GM23338 (cell line): Measurements from ENCODE around the gene LMO1. TPM values are rescaled to one million over a fixed set of nuclear protein-coding genes. Genes with fewer than 3 reads are reported as not detected.

ENCODE experiments used
- ATAC-seq: fragments of 200-7000 bp; cut with Tn5 transposase; 3 replicates; pipeline ENCODE4 v1.9.1; 2020
- DNase-seq: peaks from one replicate; pipeline ENCODE4 v3.0.0-alpha.2; 2015; ENCODE audit warnings: low spot score
- H2AFZ ChIP-seq: fragments of 200-600 bp; sonication (generic); 2 replicates; pipeline ENCODE4 v1.8.0; 2016; ENCODE audit warnings: antibody characterized with exemption, mild to moderate bottlenecking, moderate library complexity
- H3F3A ChIP-seq: fragments of 200-600 bp; sonication (generic); replicated peaks from 2 replicates; pipeline ENCODE4 v1.8.0; 2017; ENCODE audit warnings: antibody characterized with exemption, mixed run types, low read depth
- H3K27ac ChIP-seq: fragments of 200-600 bp; sonication (generic); 2 replicates; pipeline ENCODE4 v1.6.1; 2016; ENCODE audit warnings: low read depth
- H3K27me3 ChIP-seq: fragments of 200-600 bp; sonication (generic); 2 replicates; pipeline ENCODE4 v1.8.0; 2016; ENCODE audit warnings: mild to moderate bottlenecking, mixed run types, moderate library complexity; ENCODE audit not compliant: insufficient read depth
- H3K36me3 ChIP-seq: fragments of 200-600 bp; sonication (generic); 2 replicates; pipeline ENCODE4 v1.8.0; 2016; ENCODE audit warnings: mild to moderate bottlenecking; ENCODE audit not compliant: insufficient read depth
- H3K4me1 ChIP-seq: fragments of 200-600 bp; sonication (generic); 2 replicates; pipeline ENCODE4 v1.8.0; 2016; ENCODE audit warnings: mild to moderate bottlenecking, moderate library complexity; ENCODE audit not compliant: insufficient read depth
- H3K4me2 ChIP-seq: fragments of 200-600 bp; sonication (generic); 2 replicates; pipeline ENCODE4 v1.7.1; 2017; ENCODE audit warnings: mixed run types
- H3K4me3 ChIP-seq: fragments of 200-600 bp; sonication (generic); 2 replicates; pipeline ENCODE4 v1.6.1; 2016; ENCODE audit warnings: mixed run types
- H3K79me2 ChIP-seq: fragments of 200-600 bp; sonication (generic); replicated peaks from 2 replicates; pipeline ENCODE4 v1.8.0; 2017; ENCODE audit warnings: mild to moderate bottlenecking; ENCODE audit not compliant: insufficient read depth
- H3K9me2 ChIP-seq: fragments of 200-600 bp; sonication (generic); 2 replicates; pipeline ENCODE4 v1.8.0; 2017; ENCODE audit not compliant: insufficient read depth
- H4K20me1 ChIP-seq: fragments of 200-600 bp; sonication (generic); replicated peaks from 2 replicates; pipeline ENCODE4 v1.8.0; 2017; ENCODE audit warnings: mild to moderate bottlenecking; ENCODE audit not compliant: insufficient read depth
- H3K27ac Mint-ChIP-seq: 2 replicates; pipeline ENCODE4 v1.8.0; 2020; ENCODE audit warnings: inconsistent platforms, mild to moderate bottlenecking, moderate library complexity, mixed read lengths
- H3K27me3 Mint-ChIP-seq: 3 replicates; pipeline ENCODE4 v1.8.0; 2022; ENCODE audit warnings: low read depth, mild to moderate bottlenecking, moderate library complexity, mixed read lengths, inconsistent platforms; ENCODE audit not compliant: insufficient read depth, poor library complexity
- H3K36me3 Mint-ChIP-seq: 3 replicates; pipeline ENCODE4 v1.8.0; 2021; ENCODE audit warnings: low read depth, mild to moderate bottlenecking, inconsistent platforms, moderate library complexity, mixed read lengths
- H3K4me1 Mint-ChIP-seq: 3 replicates; pipeline ENCODE4 v1.8.0; 2020; ENCODE audit warnings: mild to moderate bottlenecking, inconsistent platforms, mixed read lengths
- H3K4me3 Mint-ChIP-seq: 3 replicates; pipeline ENCODE4 v1.8.0; 2021; ENCODE audit warnings: moderate library complexity, mild to moderate bottlenecking, inconsistent platforms, mixed read lengths
- H3K9me3 Mint-ChIP-seq: 3 replicates; pipeline ENCODE4 v1.8.0; 2020; ENCODE audit warnings: moderate library complexity, mild to moderate bottlenecking, inconsistent platforms, mixed read lengths
- CREB1 ChIP-seq: fragments of 250-450 bp; sonication (Bioruptor Pico); IDR thresholded peaks from 2 replicates; pipeline ENCODE4 v1.5.0; 2020; ENCODE audit warnings: low read depth, mild to moderate bottlenecking, moderate library complexity
- CTCF ChIP-seq, 2 experiments: fragments of 200-600 bp in 1 of 2; sonication (generic) in 1 of 2; conservative IDR thresholded peaks; 2 replicates each; pipeline versions ENCODE4 v1.5.1 to v1.6.1; 2016 to 2017; ENCODE audit warnings: antibody characterized with exemption in 2 of 2, low read depth in 2 of 2, mild to moderate bottlenecking in 2 of 2, moderate library complexity in 1 of 2
- ETS1 ChIP-seq: IDR thresholded peaks from 2 replicates; pipeline ENCODE4 v1.6.1; 2016; ENCODE audit warnings: antibody characterized with exemption
- EZH2 ChIP-seq: fragments of 200-600 bp; sonication (generic); IDR thresholded peaks from one replicate; pipeline ENCODE4 v1.8.0; 2017; ENCODE audit warnings: antibody characterized with exemption, mild to moderate bottlenecking, low read depth; ENCODE audit not compliant: unreplicated experiment
- EZH2phosphoT487 ChIP-seq: fragments of 200-600 bp; sonication (generic); IDR thresholded peaks from one replicate; pipeline ENCODE4 v1.8.1; 2018; ENCODE audit warnings: antibody characterized with exemption; ENCODE audit not compliant: unreplicated experiment
- JUNB ChIP-seq: IDR thresholded peaks from one replicate; pipeline ENCODE4 v1.6.1; 2016; ENCODE audit warnings: antibody characterized with exemption; ENCODE audit not compliant: unreplicated experiment
- NANOG ChIP-seq: IDR thresholded peaks from 2 replicates; pipeline ENCODE4 v1.6.1; 2016; ENCODE audit warnings: antibody characterized with exemption, borderline replicate concordance
- POLR2AphosphoS5 ChIP-seq: IDR thresholded peaks from 2 replicates; pipeline ENCODE4 v1.6.1; 2016; ENCODE audit warnings: antibody characterized with exemption, low read depth
- REST ChIP-seq: IDR thresholded peaks from one replicate; pipeline ENCODE4 v1.6.1; 2018; ENCODE audit warnings: antibody characterized with exemption; ENCODE audit not compliant: unreplicated experiment
- STAT1 ChIP-seq: IDR thresholded peaks from one replicate; pipeline ENCODE4 v1.6.1; 2016; ENCODE audit warnings: antibody characterized with exemption; ENCODE audit not compliant: unreplicated experiment
- ZNF114 ChIP-seq: fragments of 250-450 bp; sonication (Bioruptor Pico); IDR thresholded peaks from 2 replicates; pipeline ENCODE4 v1.5.0; 2020; ENCODE audit warnings: mild to moderate bottlenecking, moderate library complexity
- ZNF331 ChIP-seq: fragments of 250-450 bp; sonication (Bioruptor Pico); IDR thresholded peaks from 2 replicates; pipeline ENCODE4 v1.5.0; 2020; ENCODE audit warnings: low read depth, mild to moderate bottlenecking, moderate library complexity
- ZNF462 ChIP-seq: fragments of 250-450 bp; sonication (Bioruptor Pico); IDR thresholded peaks from 2 replicates; pipeline ENCODE4 v1.5.0; 2020; ENCODE audit warnings: mild to moderate bottlenecking, moderate library complexity
- polyA plus RNA-seq: library from polyadenylated mRNA; unstranded; fragments of >200 nt; fragmentation: Nextera tagmentation; extraction: Ambion mirVana; gene quantifications from 2 replicates; pipeline ENCODE4 v1.2.1, GENCODE V29; 2016
- total RNA-seq: library from RNA; depleted of rRNA; stranded (reverse); fragments of >200 nt; shearing (Covaris generic); gene quantifications from 2 replicates; pipeline ENCODE4 v1.2.3, GENCODE V29; 2014

LMO1 gene
- total and polyA plus RNA-seq, 2 experiments from 2014 or later: 0.40 TPM; not detected in 1

- Histone ChIP-seq H3F3A (no peaks in the 10 kb centered on the region), H3K4me3 (no peak overlapping the region), H3K79me2 (no peaks in the 10 kb centered on the region), H4K20me1 (no peaks in the 10 kb centered on the region), H3K36me3 (no peaks in the 10 kb centered on the region), H2AFZ (no peak overlapping the region), H3K9me2 (no peaks in the 10 kb centered on the region), H3K27me3 (peaks cover 23% of the 10 kb centered on the region), H3K4me2 (no peak overlapping the region), H3K27ac (no peak overlapping the region), H3K4me1 (no peaks in the 10 kb centered on the region)
- ATAC-seq: no peak
- no peaks in the 10 kb centered on the region for H3K9me3 Mint-ChIP-seq
- H3K4me1 Mint-ChIP-seq: no peaks in the 10 kb centered on the region
- H3K27ac Mint-ChIP-seq: no peak overlapping the region
- TF ChIP-seq EZH2: no peak
- no peak for TF ChIP-seq ETS1
- no peak for TF ChIP-seq ZNF331 (CRISPR knock-in tag)
- TF ChIP-seq NANOG: no peak
- no peak for TF ChIP-seq REST
- TF ChIP-seq CTCF (conservative IDR thresholded peaks at IDR 0.05; ENCODE audit: low read depth in 2 of 2): no peak
- no peak for TF ChIP-seq ZNF462 (CRISPR knock-in tag)
- no peak for TF ChIP-seq STAT1
- no peak for TF ChIP-seq EZH2phosphoT487
- no peak for TF ChIP-seq JUNB
- TF ChIP-seq ZNF114: no peak
- no peak for TF ChIP-seq POLR2AphosphoS5
- TF ChIP-seq CREB1: no peak
- no peaks in the 10 kb centered on the region for H3K36me3 Mint-ChIP-seq
- no peak for DNase-seq
- H3K27me3 Mint-ChIP-seq: peaks cover 24% of the 10 kb centered on the region
- no peak overlapping the region for H3K4me3 Mint-ChIP-seq
Observed at GRCh38 chr11:8256271-8257002, 7.2 kb downstream of the LMO1 start.
